Spleen (tissue), 11 donors: Measurements from ENCODE around the gene LIMD2. TPM values are rescaled to one million over a fixed set of nuclear protein-coding genes. Genes with fewer than 3 reads are reported as not detected.
A peak's percentile ranks its signal among the peaks of the same experiment; 100 is the strongest.

Experiments
- DNase-seq: peaks from one replicate; pipeline ENCODE4 v3.0.0-alpha.2; 2020
- H3K27ac ChIP-seq, 8 donors: fragments of 200-600 bp; sonication (generic) in 7 of 8; 1 replicate in 4 of 8; 2 replicates in 4 of 8; pipeline versions ENCODE4 v1.5.0 to v1.8.0; 2016 to 2021; ENCODE audit warnings: inconsistent platforms in 4 of 8, mild to moderate bottlenecking in 4 of 8, moderate library complexity in 1 of 8
- H3K27me3 ChIP-seq, 7 donors: fragments of 200-600 bp; sonication (generic) in 6 of 7; replicated peaks in 1 of 7; 1 replicate in 4 of 7; 2 replicates in 3 of 7; pipeline versions ENCODE4 v1.5.0 to v1.8.0; 2016 to 2021; ENCODE audit warnings: inconsistent platforms in 3 of 7, mild to moderate bottlenecking in 1 of 7
- H3K36me3 ChIP-seq, 6 donors: fragments of 200-600 bp; sonication (generic) in 5 of 6; 1 replicate in 4 of 6; 2 replicates in 2 of 6; pipeline versions ENCODE4 v1.5.0 to v1.8.0; 2016 to 2021; ENCODE audit warnings: inconsistent platforms in 2 of 6
- H3K4me1 ChIP-seq, 6 donors: fragments of 200-600 bp; sonication (generic) in 5 of 6; 1 replicate in 3 of 6; 2 replicates in 3 of 6; pipeline versions ENCODE4 v1.5.0 to v1.8.0; 2016 to 2021; ENCODE audit warnings: inconsistent platforms in 3 of 6
- H3K4me3 ChIP-seq, 8 donors: fragments of 200-600 bp; sonication (generic) in 7 of 8; 1 replicate in 4 of 8; 2 replicates in 4 of 8; pipeline versions ENCODE4 v1.5.0 to v1.8.0; 2016 to 2021; ENCODE audit warnings: inconsistent platforms in 4 of 8, mild to moderate bottlenecking in 4 of 8, moderate library complexity in 2 of 8
- H3K9me3 ChIP-seq, 8 donors: fragments of 200-600 bp; sonication (generic) in 7 of 8; 1 replicate in 4 of 8; 2 replicates in 4 of 8; pipeline versions ENCODE4 v1.5.0 to v1.8.0; 2016 to 2021; ENCODE audit warnings: inconsistent platforms in 4 of 8
- POLR2A ChIP-seq, 3 donors: fragments of 450-650 bp; IDR thresholded peaks; one replicate each; pipeline ENCODE4 v1.5.1; 2017; ENCODE audit warnings: antibody characterized with exemption in 3 of 3, mild to moderate bottlenecking in 1 of 3
- POLR2AphosphoS5 ChIP-seq, 3 donors: sonication (generic); formaldehyde crosslinking; IDR thresholded peaks; one replicate each; pipeline ENCODE4 v1.5.1; 2017; ENCODE audit warnings: antibody characterized with exemption in 3 of 3
- WGBS, 5 donors: extraction: QIAGEN DNeasy Blood & Tissue Kit in 3 of 5; methylation state at CpG; one replicate each; pipeline versions ENCODE4 v1.1.5 to v1.1.7; 2013 to 2018; 5-methylcytosine and 5-hydroxymethylcytosine counted together
- intact Hi-C: fragments of 100-400 bp; cut with DNase I; formaldehyde crosslinking; loops from one replicate; pipeline ENCODE4 v1.15.0; 2023; ENCODE audit warnings: low total_unique reads
- polyA plus RNA-seq, 3 donors: library from polyadenylated mRNA; stranded (reverse); fragments of 200-250 nt; gene quantifications; one replicate each; pipeline ENCODE4 v1.2.1, GENCODE V29; 2013
- total RNA-seq, 7 donors: library from RNA; depleted of rRNA in 3 of 7; stranded (reverse); fragments of >200 nt in 3 of 7; fragmentation: NEBNext Ultra II Directional in 4 of 7; extraction: Animal tissue kit (Norgen Biotek cat#: 25700) in 4 of 7; gene quantifications; one replicate each; pipeline versions ENCODE4 v1.1.0 to v1.2.1, GENCODE V29; 2016 to 2021
- TF ChIP-seq, protein P1 (sequence below), 11 experiments: fragments of 200-600 bp in 7 of 11; fragments of 450-650 bp in 4 of 11; sonication (generic) in 4 of 11; IDR thresholded peaks in 8 of 11; conservative IDR thresholded peaks in 3 of 11; 1 replicate in 7 of 11; 2 replicates in 4 of 11; pipeline versions ENCODE4 v1.4.0 to v1.8.0; 2016 to 2021; ENCODE audit warnings: antibody characterized with exemption in 11 of 11, inconsistent platforms in 4 of 11, mild to moderate bottlenecking in 1 of 11
- donor health status: healthy with polysubstance abuse.
- donor health status: DM: no; HTN: no; CAD: no; lungs with moderate emphysema.
- donor health status: DM: no; HTN: no; CAD: no.
- donor health status: Bipolar disorder and iron deficiency.
- donor health status: healthy.
- donor health status: DM: no; HTN: no; CAD: no.
- donor health status: DM: yes; HTN: yes; CAD: no.

Gene LIMD2
- total and polyA plus RNA-seq, 10 donors, result 211 to 554 (median 304) TPM

DNA sequence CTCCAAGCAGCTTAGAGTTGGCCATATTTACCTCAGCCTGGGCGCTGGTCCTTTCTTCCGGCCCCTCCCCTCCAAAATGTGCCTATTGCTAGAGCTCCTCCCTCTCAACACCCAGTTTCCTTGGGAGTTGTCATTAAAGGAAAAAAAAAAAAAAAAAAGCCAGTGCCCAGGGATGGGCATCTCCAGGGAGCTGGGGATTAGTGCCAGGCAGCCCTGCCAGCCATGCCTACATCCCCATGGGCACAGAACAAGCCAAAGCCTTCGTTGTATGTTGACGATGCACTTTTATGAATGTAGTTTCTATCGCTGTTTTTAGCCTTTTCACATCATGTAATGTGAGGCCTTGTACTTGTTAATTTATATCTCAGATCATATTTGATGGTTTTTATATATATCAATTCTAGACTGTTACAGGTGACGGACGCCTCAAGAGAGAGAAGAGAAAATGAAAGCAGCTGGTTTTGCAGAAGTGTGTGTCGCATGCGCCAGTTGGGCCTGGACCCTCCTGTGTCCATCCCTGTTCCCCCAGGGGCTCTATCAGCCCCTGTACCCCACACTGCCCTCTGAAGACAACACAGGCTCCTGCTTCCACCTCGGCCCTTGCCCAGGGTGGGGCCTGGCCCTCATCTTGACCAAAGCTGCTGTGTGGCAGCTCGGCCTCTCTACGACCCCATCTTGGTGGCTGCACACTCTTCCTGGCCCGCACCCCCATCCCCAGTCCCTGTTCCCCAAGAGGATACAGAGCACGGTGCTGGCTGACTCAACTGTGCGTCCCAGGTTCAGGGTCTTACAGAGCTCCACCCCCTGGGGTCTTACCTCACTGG is 4.8 kb downstream of the LIMD2 start:
- Histone ChIP-seq H3K4me1 (peaks cover 32 to 72% (median 50%) of the 10 kb centered on the region in 6 donors), H3K9me3 (no peaks in the 10 kb centered on the region), H3K27me3 (no peaks in the 10 kb centered on the region), H3K36me3 (peaks cover 3 to 86% (median 48%) of the 10 kb centered on the region in 6 donors), H3K27ac (peak overlapping the region in 7 of 8 donors; percentile 48 to 100 (median 99)), H3K4me3 (peak overlapping the region in 1 of 8 donors; percentile 98)
- DNase-seq, result peak; percentile 84
- WGBS, 5 donors, result 64 to 76% (median 70%) methylated on average over 12 to 15 of the region's 15 CpGs
- intact Hi-C loops, result loop anchor here (10.0 kb wide), 3 partner anchors 50 to 130 kb away; partner anchors contain the start of genes FTSJ3, MAP3K3, PSMC5 and STRADA
- peak in 1 of 3 donors; percentile 4 for TF ChIP-seq POLR2A (IDR thresholded peaks at IDR 0.05)
- TF ChIP-seq, protein P1, sequence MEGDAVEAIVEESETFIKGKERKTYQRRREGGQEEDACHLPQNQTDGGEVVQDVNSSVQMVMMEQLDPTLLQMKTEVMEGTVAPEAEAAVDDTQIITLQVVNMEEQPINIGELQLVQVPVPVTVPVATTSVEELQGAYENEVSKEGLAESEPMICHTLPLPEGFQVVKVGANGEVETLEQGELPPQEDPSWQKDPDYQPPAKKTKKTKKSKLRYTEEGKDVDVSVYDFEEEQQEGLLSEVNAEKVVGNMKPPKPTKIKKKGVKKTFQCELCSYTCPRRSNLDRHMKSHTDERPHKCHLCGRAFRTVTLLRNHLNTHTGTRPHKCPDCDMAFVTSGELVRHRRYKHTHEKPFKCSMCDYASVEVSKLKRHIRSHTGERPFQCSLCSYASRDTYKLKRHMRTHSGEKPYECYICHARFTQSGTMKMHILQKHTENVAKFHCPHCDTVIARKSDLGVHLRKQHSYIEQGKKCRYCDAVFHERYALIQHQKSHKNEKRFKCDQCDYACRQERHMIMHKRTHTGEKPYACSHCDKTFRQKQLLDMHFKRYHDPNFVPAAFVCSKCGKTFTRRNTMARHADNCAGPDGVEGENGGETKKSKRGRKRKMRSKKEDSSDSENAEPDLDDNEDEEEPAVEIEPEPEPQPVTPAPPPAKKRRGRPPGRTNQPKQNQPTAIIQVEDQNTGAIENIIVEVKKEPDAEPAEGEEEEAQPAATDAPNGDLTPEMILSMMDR (IDR thresholded peaks at IDR 0.05 in 8 of 11, conservative IDR thresholded peaks at IDR 0.05 in 3 of 11), result no peak
- peak; percentile 63 to 86 (median 83) for TF ChIP-seq POLR2AphosphoS5 (IDR thresholded peaks at IDR 0.05)

DNA sequence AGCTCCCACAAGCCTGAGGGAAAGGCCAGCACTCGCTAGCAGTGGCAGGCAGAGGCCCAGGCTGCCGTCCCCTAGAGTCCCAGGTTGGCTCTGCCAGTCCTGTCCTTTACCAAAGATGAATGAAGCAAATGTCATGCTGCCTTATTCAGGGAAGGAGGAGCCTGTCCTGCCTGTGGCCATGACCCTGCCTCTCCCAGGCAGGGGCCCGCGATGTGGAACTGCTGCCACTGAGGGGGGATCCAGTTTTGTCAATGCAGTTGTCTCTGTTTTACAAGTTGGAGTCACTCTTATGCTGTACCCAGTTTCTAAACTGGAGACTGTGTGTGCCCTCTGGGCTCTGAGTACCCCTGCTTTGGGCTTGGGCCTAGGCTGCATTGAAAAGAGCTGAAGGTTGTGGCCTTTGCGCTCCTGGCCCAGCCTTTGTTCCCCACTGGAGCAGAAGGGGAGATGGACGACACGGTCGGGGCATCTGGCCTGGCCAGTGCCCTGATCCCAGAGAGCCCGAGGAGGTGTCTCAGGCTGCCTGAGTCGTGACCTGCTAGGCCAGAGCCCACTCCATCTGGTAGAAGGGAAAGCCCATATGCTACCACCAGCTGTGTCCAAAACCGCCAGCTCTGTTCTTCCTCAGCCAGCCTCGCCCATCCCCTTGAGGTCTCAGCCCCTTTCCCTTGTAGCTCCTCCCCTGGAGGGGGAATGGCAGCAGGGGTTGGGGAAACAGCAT is 5.5 kb downstream of the LIMD2 start:
- no peaks in the 10 kb centered on the region for H3K27me3 ChIP-seq
- DNase-seq, result no peak
- TF ChIP-seq POLR2AphosphoS5 (IDR thresholded peaks at IDR 0.05) (peak; percentile 54 to 80 (median 69)), POLR2A (IDR thresholded peaks at IDR 0.05) (no peak)
- TF ChIP-seq, protein P1 (IDR thresholded peaks at IDR 0.05 in 8 of 11, conservative IDR thresholded peaks at IDR 0.05 in 3 of 11), result no peak
- peak overlapping the region in 7 of 8 donors; percentile 48 to 100 (median 99) for H3K27ac ChIP-seq
- WGBS, 5 donors, result 76 to 87% (median 83%) methylated on average over 5 to 12 of the region's 12 CpGs
- intact Hi-C loops, result loop anchor here (10.0 kb wide), 3 partner anchors 50 to 130 kb away; partner anchors contain the start of genes FTSJ3, MAP3K3, PSMC5 and STRADA
- peaks cover 32 to 71% (median 49%) of the 10 kb centered on the region in 6 donors for H3K4me1 ChIP-seq
- H3K4me3 ChIP-seq, result no peak overlapping the region
- peaks cover 5 to 94% (median 56%) of the 10 kb centered on the region in 6 donors for H3K36me3 ChIP-seq
- no peaks in the 10 kb centered on the region for H3K9me3 ChIP-seq

DNA sequence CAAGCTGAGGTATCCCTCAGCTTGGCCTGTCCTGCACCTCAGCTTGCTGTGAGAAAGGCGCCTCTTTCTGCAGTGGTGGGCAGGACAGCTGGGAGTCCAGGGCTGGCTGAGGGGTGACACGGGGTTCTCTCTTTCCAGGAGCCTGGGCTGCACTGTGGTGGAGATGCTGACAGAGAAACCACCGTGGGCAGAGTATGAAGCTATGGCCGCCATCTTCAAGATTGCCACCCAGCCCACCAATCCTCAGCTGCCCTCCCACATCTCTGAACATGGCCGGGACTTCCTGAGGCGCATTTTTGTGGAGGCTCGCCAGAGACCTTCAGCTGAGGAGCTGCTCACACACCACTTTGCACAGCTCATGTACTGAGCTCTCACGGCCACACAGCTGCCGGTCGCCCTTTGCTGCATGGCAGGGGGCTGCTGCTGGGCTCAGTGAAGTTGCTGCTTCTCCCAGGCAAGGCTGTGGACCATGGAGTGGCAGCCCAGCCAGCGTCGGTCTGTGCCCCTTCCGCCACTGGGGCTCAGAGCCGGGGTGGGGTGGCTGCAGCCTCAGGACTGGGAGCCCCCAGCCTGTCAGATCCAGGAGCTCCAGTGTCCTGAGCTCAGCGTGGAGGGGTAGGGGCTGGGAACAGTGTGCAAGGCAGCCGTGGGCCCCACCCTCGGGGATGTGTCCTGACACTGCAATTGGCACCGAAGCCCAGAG is 6.4 kb downstream of the LIMD2 start:
- H3K27ac ChIP-seq, result peak overlapping the region in 4 of 8 donors; percentile 13 to 100 (median 60)
- H3K27me3 ChIP-seq, result no peaks in the 10 kb centered on the region
- H3K36me3 ChIP-seq, result peaks cover 5 to 100% (median 64%) of the 10 kb centered on the region in 6 donors
- H3K4me3 ChIP-seq, result no peak overlapping the region
- DNase-seq, result peak; percentile 52
- intact Hi-C loops, result loop anchor here (10.0 kb wide), 3 partner anchors 51 to 131 kb away; partner anchors contain the start of genes FTSJ3, MAP3K3, PSMC5 and STRADA
- H3K4me1 ChIP-seq, result peaks cover 32 to 63% (median 43%) of the 10 kb centered on the region in 6 donors
- TF ChIP-seq POLR2AphosphoS5 (IDR thresholded peaks at IDR 0.05) (peak; percentile 27 to 83 (median 28)), POLR2A (IDR thresholded peaks at IDR 0.05) (no peak)
- TF ChIP-seq, protein P1 (IDR thresholded peaks at IDR 0.05 in 8 of 11, conservative IDR thresholded peaks at IDR 0.05 in 3 of 11), result no peak
- WGBS, 5 donors, result 85 to 94% (median 92%) methylated on average over 5 to 18 of the region's 18 CpGs
- H3K9me3 ChIP-seq, result no peaks in the 10 kb centered on the region
